Esophagus squamous epithelium (tissue), 4 donors: Measurements from ENCODE around the gene DNAH14.

Experiments
- POLR2A ChIP-seq, 4 donors: fragments of 450-650 bp; IDR thresholded peaks; one replicate each; pipeline ENCODE4 v1.6.1; 2017; ENCODE audit warnings: antibody characterized with exemption in 4 of 4, mild to moderate bottlenecking in 4 of 4, moderate library complexity in 3 of 4
- TF ChIP-seq, protein P1 (sequence below), 6 experiments: fragments of 450-650 bp in 4 of 6; fragments of 200-600 bp in 2 of 6; sonication (generic) in 2 of 6; IDR thresholded peaks; one replicate each; pipeline ENCODE4 v1.5.1; 2016 to 2019; ENCODE audit warnings: antibody characterized with exemption in 6 of 6, mild to moderate bottlenecking in 4 of 6, moderate library complexity in 4 of 6

- TF ChIP-seq, protein P1, sequence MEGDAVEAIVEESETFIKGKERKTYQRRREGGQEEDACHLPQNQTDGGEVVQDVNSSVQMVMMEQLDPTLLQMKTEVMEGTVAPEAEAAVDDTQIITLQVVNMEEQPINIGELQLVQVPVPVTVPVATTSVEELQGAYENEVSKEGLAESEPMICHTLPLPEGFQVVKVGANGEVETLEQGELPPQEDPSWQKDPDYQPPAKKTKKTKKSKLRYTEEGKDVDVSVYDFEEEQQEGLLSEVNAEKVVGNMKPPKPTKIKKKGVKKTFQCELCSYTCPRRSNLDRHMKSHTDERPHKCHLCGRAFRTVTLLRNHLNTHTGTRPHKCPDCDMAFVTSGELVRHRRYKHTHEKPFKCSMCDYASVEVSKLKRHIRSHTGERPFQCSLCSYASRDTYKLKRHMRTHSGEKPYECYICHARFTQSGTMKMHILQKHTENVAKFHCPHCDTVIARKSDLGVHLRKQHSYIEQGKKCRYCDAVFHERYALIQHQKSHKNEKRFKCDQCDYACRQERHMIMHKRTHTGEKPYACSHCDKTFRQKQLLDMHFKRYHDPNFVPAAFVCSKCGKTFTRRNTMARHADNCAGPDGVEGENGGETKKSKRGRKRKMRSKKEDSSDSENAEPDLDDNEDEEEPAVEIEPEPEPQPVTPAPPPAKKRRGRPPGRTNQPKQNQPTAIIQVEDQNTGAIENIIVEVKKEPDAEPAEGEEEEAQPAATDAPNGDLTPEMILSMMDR (IDR thresholded peaks at IDR 0.05): no peak
- no peak for TF ChIP-seq POLR2A (IDR thresholded peaks at IDR 0.05)
Measured at GRCh38 chr1:225349826-225350225, 420.4 kb downstream of the DNAH14 start.
